HL-60 (cell line): Measurements from ENCODE around the gene SHISA2.

Experiments used
- DNase-seq, 2 experiments: peaks; one replicate each; pipeline ENCODE4 v3.0.0-alpha.2; 2010 to 2020; ENCODE audit warnings: low read depth in 1 of 2, low spot score in 1 of 2
- H3K27ac ChIP-seq: fragments of 250-450 bp; sonication (Bioruptor Pico); replicated peaks from 2 replicates; pipeline ENCODE4 v1.5.1; 2020; ENCODE audit warnings: mild to moderate bottlenecking, moderate library complexity
- H3K27me3 ChIP-seq: fragments of 250-450 bp; sonication (Bioruptor Pico); 2 replicates; pipeline ENCODE4 v1.5.1; 2021; ENCODE audit warnings: mild to moderate bottlenecking, moderate library complexity; ENCODE audit not compliant: insufficient read depth, poor library complexity, severe bottlenecking
- H3K4me3 ChIP-seq: replicated peaks from 2 replicates; pipeline ENCODE4 v1.5.1; 2011; ENCODE audit warnings: mild to moderate bottlenecking, control low read depth, low read length; ENCODE audit not compliant: insufficient read depth
- GABPA ChIP-seq: IDR thresholded peaks from 2 replicates; pipeline ENCODE4 v1.6.1; 2012; ENCODE audit warnings: low read depth
- POLR2AphosphoS5 ChIP-seq: IDR thresholded peaks from 2 replicates; pipeline ENCODE4 v1.6.1; 2012; ENCODE audit warnings: low read depth
- SPI1 ChIP-seq: IDR thresholded peaks from 2 replicates; pipeline ENCODE4 v1.6.1; 2012; ENCODE audit warnings: low read depth, mild to moderate bottlenecking, borderline replicate concordance
- TF ChIP-seq, protein P1 (sequence below): IDR thresholded peaks from one replicate; pipeline ENCODE4 v1.5.1; 2011; ENCODE audit warnings: low read length, control low read depth, inconsistent platforms; ENCODE audit not compliant: insufficient read depth
- TF ChIP-seq, protein P2 (sequence below): IDR thresholded peaks from 2 replicates; pipeline ENCODE4 v1.6.1; 2012; ENCODE audit warnings: low read depth; ENCODE audit not compliant: insufficient replicate concordance

SHISA2 gene

DNA sequence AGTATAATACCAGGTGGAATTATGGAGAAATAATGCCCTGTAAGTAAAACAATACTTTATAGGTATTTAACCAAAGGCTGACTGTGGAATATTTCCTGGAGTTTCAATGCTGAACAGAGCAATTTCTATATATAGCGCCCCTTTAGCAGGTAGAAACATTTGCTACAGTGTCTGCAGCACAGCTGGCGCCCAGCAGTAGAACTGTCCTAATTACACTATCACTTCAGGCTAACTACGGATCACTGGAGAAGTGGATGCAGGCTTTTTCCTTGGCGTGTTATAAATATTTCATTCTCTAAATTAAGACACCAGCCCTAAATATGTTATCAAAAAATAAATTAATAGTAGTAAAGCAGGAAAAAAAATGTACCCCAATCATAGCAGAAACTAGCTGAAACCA, 3.1 kb downstream of the SHISA2 start:
- H3K27ac ChIP-seq: no peak overlapping the region
- H3K27me3 ChIP-seq: peaks cover 50% of the 10 kb centered on the region
- no peak overlapping the region for H3K4me3 ChIP-seq
- DNase-seq: no peak
- TF ChIP-seq SPI1: no peak
- TF ChIP-seq POLR2AphosphoS5: no peak
- TF ChIP-seq, protein P1, sequence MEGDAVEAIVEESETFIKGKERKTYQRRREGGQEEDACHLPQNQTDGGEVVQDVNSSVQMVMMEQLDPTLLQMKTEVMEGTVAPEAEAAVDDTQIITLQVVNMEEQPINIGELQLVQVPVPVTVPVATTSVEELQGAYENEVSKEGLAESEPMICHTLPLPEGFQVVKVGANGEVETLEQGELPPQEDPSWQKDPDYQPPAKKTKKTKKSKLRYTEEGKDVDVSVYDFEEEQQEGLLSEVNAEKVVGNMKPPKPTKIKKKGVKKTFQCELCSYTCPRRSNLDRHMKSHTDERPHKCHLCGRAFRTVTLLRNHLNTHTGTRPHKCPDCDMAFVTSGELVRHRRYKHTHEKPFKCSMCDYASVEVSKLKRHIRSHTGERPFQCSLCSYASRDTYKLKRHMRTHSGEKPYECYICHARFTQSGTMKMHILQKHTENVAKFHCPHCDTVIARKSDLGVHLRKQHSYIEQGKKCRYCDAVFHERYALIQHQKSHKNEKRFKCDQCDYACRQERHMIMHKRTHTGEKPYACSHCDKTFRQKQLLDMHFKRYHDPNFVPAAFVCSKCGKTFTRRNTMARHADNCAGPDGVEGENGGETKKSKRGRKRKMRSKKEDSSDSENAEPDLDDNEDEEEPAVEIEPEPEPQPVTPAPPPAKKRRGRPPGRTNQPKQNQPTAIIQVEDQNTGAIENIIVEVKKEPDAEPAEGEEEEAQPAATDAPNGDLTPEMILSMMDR: no peak
- no peak for TF ChIP-seq GABPA
- TF ChIP-seq, protein P2, sequence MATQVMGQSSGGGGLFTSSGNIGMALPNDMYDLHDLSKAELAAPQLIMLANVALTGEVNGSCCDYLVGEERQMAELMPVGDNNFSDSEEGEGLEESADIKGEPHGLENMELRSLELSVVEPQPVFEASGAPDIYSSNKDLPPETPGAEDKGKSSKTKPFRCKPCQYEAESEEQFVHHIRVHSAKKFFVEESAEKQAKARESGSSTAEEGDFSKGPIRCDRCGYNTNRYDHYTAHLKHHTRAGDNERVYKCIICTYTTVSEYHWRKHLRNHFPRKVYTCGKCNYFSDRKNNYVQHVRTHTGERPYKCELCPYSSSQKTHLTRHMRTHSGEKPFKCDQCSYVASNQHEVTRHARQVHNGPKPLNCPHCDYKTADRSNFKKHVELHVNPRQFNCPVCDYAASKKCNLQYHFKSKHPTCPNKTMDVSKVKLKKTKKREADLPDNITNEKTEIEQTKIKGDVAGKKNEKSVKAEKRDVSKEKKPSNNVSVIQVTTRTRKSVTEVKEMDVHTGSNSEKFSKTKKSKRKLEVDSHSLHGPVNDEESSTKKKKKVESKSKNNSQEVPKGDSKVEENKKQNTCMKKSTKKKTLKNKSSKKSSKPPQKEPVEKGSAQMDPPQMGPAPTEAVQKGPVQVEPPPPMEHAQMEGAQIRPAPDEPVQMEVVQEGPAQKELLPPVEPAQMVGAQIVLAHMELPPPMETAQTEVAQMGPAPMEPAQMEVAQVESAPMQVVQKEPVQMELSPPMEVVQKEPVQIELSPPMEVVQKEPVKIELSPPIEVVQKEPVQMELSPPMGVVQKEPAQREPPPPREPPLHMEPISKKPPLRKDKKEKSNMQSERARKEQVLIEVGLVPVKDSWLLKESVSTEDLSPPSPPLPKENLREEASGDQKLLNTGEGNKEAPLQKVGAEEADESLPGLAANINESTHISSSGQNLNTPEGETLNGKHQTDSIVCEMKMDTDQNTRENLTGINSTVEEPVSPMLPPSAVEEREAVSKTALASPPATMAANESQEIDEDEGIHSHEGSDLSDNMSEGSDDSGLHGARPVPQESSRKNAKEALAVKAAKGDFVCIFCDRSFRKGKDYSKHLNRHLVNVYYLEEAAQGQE: no peak

DNA sequence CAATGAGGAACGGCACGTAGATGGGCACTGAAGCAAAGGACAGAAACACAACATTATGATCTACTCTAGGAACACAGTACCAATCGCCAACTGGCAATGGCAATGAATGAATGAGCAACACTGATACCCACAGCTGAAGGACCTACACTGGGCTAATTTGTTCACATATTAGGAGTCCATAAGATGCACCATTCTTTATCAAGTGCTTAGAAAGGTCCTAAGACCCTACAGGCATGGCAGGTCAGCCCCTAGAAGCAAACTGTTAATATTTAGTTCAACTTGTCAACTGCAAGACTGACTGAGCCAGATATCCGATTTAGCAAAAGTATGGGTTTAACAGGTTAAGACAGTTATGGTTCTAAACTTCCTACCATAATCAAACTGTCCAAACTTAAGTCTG, 4.8 kb downstream of the SHISA2 start:
- Histone ChIP-seq H3K27me3 (peaks cover 36% of the 10 kb centered on the region), H3K27ac (no peak overlapping the region), H3K4me3 (no peak overlapping the region)
- TF ChIP-seq GABPA: no peak
- TF ChIP-seq, protein P1: no peak
- TF ChIP-seq SPI1: no peak
- TF ChIP-seq, protein P2: no peak
- TF ChIP-seq POLR2AphosphoS5: no peak
- DNase-seq: no peak

DNA sequence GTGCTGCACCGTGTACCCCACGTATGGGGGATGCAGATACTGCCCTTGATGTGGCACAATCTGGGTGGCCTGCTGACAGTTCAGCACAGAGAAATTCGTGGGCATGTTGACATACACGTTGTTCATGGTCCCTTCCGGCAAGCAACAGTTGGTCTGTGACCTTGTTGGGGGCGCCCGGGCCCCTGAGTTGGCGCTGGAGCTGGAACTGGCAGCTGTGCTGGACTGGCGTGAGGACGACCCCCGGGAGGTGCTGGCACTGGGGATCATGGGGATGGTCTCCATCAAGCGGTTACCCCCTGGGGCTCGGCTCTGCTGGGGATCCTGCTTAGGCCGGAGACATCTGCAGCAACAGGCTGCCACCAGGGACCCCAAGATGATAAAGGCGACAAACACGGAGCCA, 5.2 kb downstream of the SHISA2 start:
- TF ChIP-seq POLR2AphosphoS5 (no peak), GABPA (no peak), SPI1 (no peak)
- TF ChIP-seq, protein P2: no peak
- TF ChIP-seq, protein P1: no peak
- no peak overlapping the region for H3K4me3 ChIP-seq
- no peak overlapping the region for H3K27ac ChIP-seq
- peaks cover 35% of the 10 kb centered on the region for H3K27me3 ChIP-seq
- DNase-seq: no peak
